Activated CD4-positive, alpha-beta T cell treated with anti-CD3 and anti-CD28 coated beads for 48 hours (primary cell): ENCODE data around the gene IRF8.
"Not testable (repeated sequence)": the region's sequence is repeated elsewhere in the genome, so short reads cannot be mapped to it uniquely, and the experiment has no call there.

Experiments
- DNase-seq: peaks from one replicate; pipeline ENCODE4 v3.0.0-alpha.2; 2020

The IRF8 gene

GRCh38 chr16:85898521-85899442 is at the start of gene IRF8:
Gene IRF8, plus strand, starts transcription at chr16:85899162. Its CDS starts 3,854 bp downstream, at chr16:85903016.
- peak; percentile 92 for DNase-seq

- no peak for DNase-seq
These were observed 49.6 kb upstream of the IRF8 start for GRCh38 chr16:85849388-85849787.

GRCh38 chr16:85850344-85850880 is 48.5 kb upstream of the IRF8 start:
- DNase-seq, result no peak

GRCh38 chr16:85851034-85851785 is 47.8 kb upstream of the IRF8 start:
- DNase-seq, result no peak

GRCh38 chr16:85853547-85854545 is 45.1 kb upstream of the IRF8 start:
- no peak for DNase-seq

GRCh38 chr16:85854935-85855334 is 44.0 kb upstream of the IRF8 start:
- DNase-seq, result no peak

GRCh38 chr16:85856079-85856478 is 42.9 kb upstream of the IRF8 start:
- DNase-seq, result no peak

- no peak for DNase-seq
These were observed 42.4 kb upstream of the IRF8 start for GRCh38 chr16:85856585-85856984.

- DNase-seq, result no peak
These were observed 41.6 kb upstream of the IRF8 start for GRCh38 chr16:85857406-85857805.

- not testable (repeated sequence) for DNase-seq
These were observed 40.4 kb upstream of the IRF8 start for GRCh38 chr16:85858571-85858970.

- no peak for DNase-seq
These were observed 39.8 kb upstream of the IRF8 start for GRCh38 chr16:85858984-85859817.

GRCh38 chr16:85859818-85860125 is 39.2 kb upstream of the IRF8 start:
- no peak for DNase-seq

- no peak for DNase-seq
These were observed 38.4 kb upstream of the IRF8 start for GRCh38 chr16:85860413-85861094.

GRCh38 chr16:85861095-85861825 is 37.7 kb upstream of the IRF8 start:
- DNase-seq, result no peak

GRCh38 chr16:85862476-85863383 is 36.2 kb upstream of the IRF8 start:
- DNase-seq, result no peak

GRCh38 chr16:85863384-85863774 is 35.6 kb upstream of the IRF8 start:
- DNase-seq, result no peak

GRCh38 chr16:85864965-85865364 is 34.0 kb upstream of the IRF8 start:
- no peak for DNase-seq

GRCh38 chr16:85867189-85867588 is 31.8 kb upstream of the IRF8 start:
- DNase-seq, result no peak

- no peak for DNase-seq
These were observed 30.5 kb upstream of the IRF8 start for GRCh38 chr16:85868495-85868894.
